ENCODE data around the gene TXNL4A.

DNA sequence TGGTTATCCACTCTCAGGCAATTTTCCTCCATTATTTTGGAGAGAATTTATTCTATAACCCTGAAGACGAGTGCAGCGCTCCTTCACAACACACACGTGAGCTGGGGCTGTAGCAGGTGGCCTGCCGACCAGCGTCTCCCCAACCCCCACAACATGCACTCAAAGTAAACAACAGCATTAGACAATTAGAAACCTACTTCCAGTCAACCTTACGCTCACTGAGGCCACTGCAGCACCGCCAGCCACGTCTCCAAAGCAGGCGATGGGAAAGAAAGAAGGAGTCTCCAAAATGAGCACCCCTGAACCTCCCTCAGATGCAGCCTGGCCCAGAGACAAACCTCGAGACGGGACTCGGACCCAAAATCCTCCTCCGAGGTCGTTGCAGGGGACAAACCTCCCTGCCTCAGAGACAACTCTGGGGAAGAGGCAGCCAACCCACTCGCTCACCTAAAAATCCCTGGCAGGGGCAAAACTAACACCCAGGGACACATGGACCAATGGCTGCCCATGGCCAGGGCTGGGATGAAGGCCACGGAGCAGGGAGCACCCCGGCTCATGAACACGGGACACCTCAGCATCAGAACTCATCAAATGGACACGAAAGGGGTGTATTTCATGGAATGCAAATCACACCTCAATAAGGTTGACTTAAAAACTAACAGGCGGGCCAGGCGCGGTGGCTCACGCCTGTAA lies 39.5 kb downstream of the TXNL4A start:
- TF ChIP-seq, protein P1, sequence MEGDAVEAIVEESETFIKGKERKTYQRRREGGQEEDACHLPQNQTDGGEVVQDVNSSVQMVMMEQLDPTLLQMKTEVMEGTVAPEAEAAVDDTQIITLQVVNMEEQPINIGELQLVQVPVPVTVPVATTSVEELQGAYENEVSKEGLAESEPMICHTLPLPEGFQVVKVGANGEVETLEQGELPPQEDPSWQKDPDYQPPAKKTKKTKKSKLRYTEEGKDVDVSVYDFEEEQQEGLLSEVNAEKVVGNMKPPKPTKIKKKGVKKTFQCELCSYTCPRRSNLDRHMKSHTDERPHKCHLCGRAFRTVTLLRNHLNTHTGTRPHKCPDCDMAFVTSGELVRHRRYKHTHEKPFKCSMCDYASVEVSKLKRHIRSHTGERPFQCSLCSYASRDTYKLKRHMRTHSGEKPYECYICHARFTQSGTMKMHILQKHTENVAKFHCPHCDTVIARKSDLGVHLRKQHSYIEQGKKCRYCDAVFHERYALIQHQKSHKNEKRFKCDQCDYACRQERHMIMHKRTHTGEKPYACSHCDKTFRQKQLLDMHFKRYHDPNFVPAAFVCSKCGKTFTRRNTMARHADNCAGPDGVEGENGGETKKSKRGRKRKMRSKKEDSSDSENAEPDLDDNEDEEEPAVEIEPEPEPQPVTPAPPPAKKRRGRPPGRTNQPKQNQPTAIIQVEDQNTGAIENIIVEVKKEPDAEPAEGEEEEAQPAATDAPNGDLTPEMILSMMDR (IDR thresholded peaks at IDR 0.05; ENCODE audit: poor library complexity) = no peak
- no peak for TF ChIP-seq EZH2 (IDR thresholded peaks at IDR 0.05; ENCODE audit: borderline replicate concordance)

Measured in hepatocyte (in vitro differentiated cells).